HG03439 (cell line): Measurements from ENCODE around the gene ZEB1.

ENCODE experiments used
- ATAC-seq: cut with Tn5 transposase; IDR thresholded peaks from one replicate; pipeline ENCODE4 v1.9.1; 2021; ENCODE audit warnings: mild to moderate bottlenecking, moderate library complexity; ENCODE audit not compliant: unreplicated experiment

Gene ZEB1

DNA sequence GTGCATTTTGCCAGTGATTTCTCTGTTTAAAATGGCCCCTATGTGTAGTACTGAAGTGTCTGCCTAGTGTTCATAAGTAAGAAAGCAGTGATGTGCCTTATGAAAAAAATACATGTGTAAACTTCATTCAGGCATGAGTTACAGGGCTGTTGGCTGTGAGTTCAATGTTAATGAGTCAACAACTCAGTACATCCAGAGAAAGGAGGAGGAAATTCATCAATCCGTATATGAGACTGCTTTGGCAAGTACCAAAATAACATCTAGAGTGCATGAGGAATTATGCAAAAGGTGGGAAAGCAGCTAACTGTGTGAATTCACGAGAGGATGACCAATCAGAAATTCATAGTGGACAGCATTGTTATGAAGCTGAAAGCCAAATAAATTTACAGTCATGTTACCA is 255.6 kb downstream of the ZEB1 start:
- no peak for ATAC-seq

DNA sequence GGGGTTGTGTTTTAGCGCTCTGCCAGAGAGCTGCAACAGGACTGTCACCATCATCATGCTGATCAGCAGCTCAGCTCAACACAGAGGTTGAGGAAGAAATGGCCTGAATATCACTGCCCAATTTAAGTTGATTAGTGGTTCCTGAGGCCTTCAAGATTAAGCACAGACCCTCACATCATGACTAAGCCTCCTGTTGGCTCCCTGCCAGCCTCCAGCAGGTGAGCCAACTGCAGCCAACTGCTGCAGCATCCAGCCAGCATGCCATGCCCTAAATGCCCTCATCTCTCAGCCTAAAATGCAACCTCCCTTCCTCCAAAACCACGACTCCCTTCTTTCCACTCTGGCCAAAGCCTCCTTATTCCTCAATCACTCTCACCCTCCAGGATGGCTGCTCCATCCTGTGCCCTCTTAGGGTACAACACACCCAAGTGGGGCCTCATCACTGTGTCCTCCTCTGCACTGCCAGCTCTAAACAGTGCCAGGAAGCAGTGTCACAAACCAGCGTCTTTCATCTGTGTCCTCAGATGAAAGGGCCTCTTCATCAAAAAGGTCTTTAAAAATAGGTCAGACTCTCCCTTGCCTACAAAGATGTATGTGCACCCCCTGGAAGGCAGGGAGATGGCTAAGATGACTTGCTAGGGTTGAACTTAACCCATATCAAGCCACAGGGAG is 259.3 kb downstream of the ZEB1 start:
- ATAC-seq, result no peak

DNA sequence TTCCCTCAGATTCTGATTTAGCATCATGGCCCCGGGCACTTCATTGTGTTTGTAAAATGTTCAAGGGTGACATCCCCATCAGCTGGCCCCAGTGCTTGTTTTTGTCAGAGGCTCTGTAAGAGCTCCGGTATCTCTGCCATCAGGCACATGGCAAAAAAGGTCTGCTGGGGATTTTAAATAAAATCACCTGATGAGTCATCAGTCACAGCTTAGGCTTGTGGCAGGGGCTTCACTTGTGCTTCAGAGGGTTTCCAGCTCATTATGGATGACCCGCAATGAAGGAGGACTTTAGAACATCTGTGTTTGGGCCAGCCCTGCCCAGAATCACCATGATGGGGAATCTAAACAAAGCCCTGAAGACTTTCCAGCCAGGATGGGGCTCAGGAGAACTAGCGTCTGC is 259.9 kb downstream of the ZEB1 start:
- no peak for ATAC-seq
